ENCODE results near the gene PLAAT5. TPM values are rescaled to one million over a fixed set of nuclear protein-coding genes. Genes with fewer than 3 reads are reported as not detected.

PLAAT5 gene
- total and polyA plus RNA-seq, 2 of the 8 experiments (the other 6 are each of a cell fraction or from before 2014, with no cell fraction given), result 16.0 to 18.7 TPM

- TF ChIP-seq POLR2A (IDR thresholded peaks at IDR 0.05; ENCODE audit: control extremely low read depth in 1 of 2, low read depth in 2 of 2, low read length in 2 of 2), result no peak
Observed at GRCh38 chr11:63476618-63477017, 14.3 kb downstream of the PLAAT5 start (continued).

DNA sequence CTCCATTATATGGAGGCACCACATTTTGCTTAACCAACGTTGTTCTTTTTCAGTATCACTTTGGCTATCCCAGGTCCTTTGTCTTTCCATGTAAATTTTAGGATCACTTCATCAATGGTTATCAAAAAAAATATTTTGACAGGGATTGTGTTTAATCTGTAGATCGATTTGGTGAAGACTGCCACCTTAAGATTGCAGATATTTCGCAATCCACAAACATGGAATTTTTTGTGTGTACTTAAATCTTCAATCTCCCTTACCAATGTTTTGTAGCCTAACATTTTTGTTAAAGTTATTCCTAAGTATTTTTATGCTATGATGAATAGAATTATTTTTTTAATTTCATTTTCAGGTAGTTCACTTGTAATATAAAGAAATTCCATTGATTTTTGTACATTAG lies 18.6 kb downstream of the PLAAT5 start:
- H3K9me3 ChIP-seq (ENCODE audit: insufficient read depth in 2 of 2, low read depth in 1 of 2, low read length in 1 of 2), result peaks cover 7 to 14% of the 10 kb centered on the region in 2 experiments

More for the DNA sequence above, 18.6 kb downstream of the PLAAT5 start:
- no peak for DNase-seq (ENCODE audit: low read depth in 1 of 2, low spot score in 2 of 2)
- Histone ChIP-seq H2BK5ac (ENCODE audit: low read depth, low read length) (no peak overlapping the region), H3K56ac (replicated peaks; ENCODE audit: insufficient read length, low read depth, low read length) (no peak overlapping the region), H3K27me3 (replicated peaks in 1 of 4; ENCODE audit: control insufficient read depth in 3 of 4, extremely low read depth in 1 of 4, insufficient read depth in 3 of 4, low read length in 3 of 4) (no peaks in the 10 kb centered on the region), H3K4ac (replicated peaks; ENCODE audit: insufficient read length, low read depth, low read length) (no peak overlapping the region), H3K79me2 (ENCODE audit: control insufficient read depth in 1 of 2, insufficient read depth in 2 of 2, low read length in 2 of 2) (no peaks in the 10 kb centered on the region), H4K91ac (replicated peaks; ENCODE audit: insufficient read length, low read length) (no peak overlapping the region), H3K9ac (replicated peaks in 1 of 4; ENCODE audit: extremely low read depth in 1 of 4, low read depth in 3 of 4, low read length in 3 of 4) (no peak overlapping the region), H2BK12ac (ENCODE audit: low read depth, low read length) (no peak overlapping the region), H4K8ac (ENCODE audit: extremely low read depth, insufficient read depth, low read length) (no peak overlapping the region), H3K27ac (ENCODE audit: low read depth, low read length) (no peak overlapping the region), H3K4me2 (ENCODE audit: insufficient read depth in 1 of 2, low read depth in 2 of 2, low read length in 2 of 2) (no peak overlapping the region), H4K5ac (ENCODE audit: insufficient read length, low read depth, low read length) (no peak overlapping the region), H2BK15ac (ENCODE audit: low read length) (no peak overlapping the region), H3K18ac (ENCODE audit: extremely low read depth, low read length) (no peak overlapping the region), H3K4me3 (ENCODE audit: extremely low read depth in 1 of 4, insufficient read depth in 2 of 4, low read depth in 3 of 4, low read length in 4 of 4) (no peak overlapping the region), H3K36me3 (ENCODE audit: control insufficient read depth in 2 of 4, insufficient read depth in 4 of 4, low read length in 3 of 4) (peaks cover 0 to 4% (median 0%) of the 10 kb centered on the region in 4 experiments; a peak in 2 of 8 replicates), H3K14ac (ENCODE audit: insufficient read length) (no peak overlapping the region), H3K23me2 (ENCODE audit: low read depth, low read length) (no peaks in the 10 kb centered on the region; the same call in 1 of the 2 replicates), H3K23ac (ENCODE audit: insufficient read length) (no peak overlapping the region), H2BK20ac (ENCODE audit: low read length) (no peak overlapping the region), H2AFZ (ENCODE audit: low read length) (no peak overlapping the region), H2AK5ac (ENCODE audit: low read depth, low read length) (no peak overlapping the region), H3K4me1 (replicated peaks in 1 of 4; ENCODE audit: control insufficient read depth in 3 of 4, insufficient read depth in 4 of 4, low read length in 3 of 4) (no peaks in the 10 kb centered on the region), H2BK120ac (replicated peaks; ENCODE audit: low read depth, low read length) (no peak overlapping the region), H4K20me1 (replicated peaks in 1 of 2; ENCODE audit: control insufficient read depth in 1 of 2, insufficient read depth in 2 of 2, low read length in 2 of 2) (no peaks in the 10 kb centered on the region), H3K79me1 (ENCODE audit: low read depth, low read length) (no peaks in the 10 kb centered on the region)
- POLR2A ChIA-PET (ENCODE audit: partially characterized antibody), result no interaction called here
- TF ChIP-seq CEBPB (IDR thresholded peaks at IDR 0.05; ENCODE audit: low read depth, low read length) (peak; percentile 94), PHF8 (conservative IDR thresholded peaks at IDR 0.05; ENCODE audit: low read depth, low read length) (no peak), HDAC2 (IDR thresholded peaks at IDR 0.05; ENCODE audit: borderline replicate concordance in 1 of 2, low read depth in 2 of 2, low read length in 2 of 2) (no peak), RFX5 (IDR thresholded peaks at IDR 0.05; ENCODE audit: borderline replicate concordance, low read depth, low read length) (no peak)
- CTCF ChIA-PET (ENCODE audit: partially characterized antibody), result no interaction called here
- 90% methylated on average over 3 of the region's 3 CpGs; no CpG with 5 or more reads in 1 of the 2 experiments for WGBS, 2 experiments (ENCODE audit: extremely low coverage in 1 of 2, insufficient coverage in 1 of 2, insufficient read length in 1 of 2, insufficient replicate concordance in 2 of 2, low coverage in 1 of 2, low lambda C conversion rate in 2 of 2, missing lambda C conversion rate in 1 of 2)
- FAIRE-seq, result no peak
